Measurements from ENCODE around the gene FKBP14.

FKBP14 gene

DNA sequence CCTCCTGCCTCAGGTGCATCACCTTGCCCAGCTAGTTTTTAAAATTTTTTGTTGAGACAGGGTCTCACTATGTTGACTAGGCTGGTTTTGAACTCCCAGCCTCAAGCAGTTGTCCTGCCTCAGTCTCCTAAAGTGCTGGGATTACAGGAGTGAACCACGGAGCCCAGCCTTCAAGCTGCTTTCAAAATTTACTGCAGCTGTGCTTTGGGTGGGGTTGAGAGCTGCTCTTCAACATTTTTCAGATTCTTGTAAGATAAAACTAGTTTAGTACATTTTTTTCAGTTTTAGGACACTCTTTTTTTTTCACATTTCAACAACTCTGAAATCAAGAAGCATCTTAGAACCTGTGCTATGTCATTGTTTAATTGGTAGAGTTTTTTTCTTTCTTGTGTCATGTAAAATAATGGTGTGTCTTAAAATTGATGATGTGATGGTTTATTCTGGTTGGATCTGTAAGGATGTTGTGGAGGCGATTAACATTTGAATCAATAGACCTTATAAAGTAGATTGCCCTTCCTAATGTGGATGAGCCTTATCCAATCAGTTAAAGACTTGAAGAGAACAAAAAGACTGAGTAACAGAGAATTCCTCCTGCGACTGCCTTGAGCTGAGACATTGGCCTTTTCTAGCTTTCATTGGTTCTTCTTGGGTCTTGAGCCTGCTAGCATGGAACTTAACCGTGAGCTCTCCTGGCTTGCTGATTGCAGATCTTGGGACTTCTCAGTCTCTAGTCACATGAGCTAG lies 15.2 kb upstream of the FKBP14 start:
- H3F3A ChIP-seq (ENCODE audit: insufficient read depth) = no peaks in the 10 kb centered on the region
- no peak overlapping the region for H3K27ac ChIP-seq (ENCODE audit: low read depth, low read length)
- no peak overlapping the region for H3K4me3 ChIP-seq (ENCODE audit: insufficient read depth, low read length, poor library complexity, severe bottlenecking)
- no peak overlapping the region for H3K4me2 ChIP-seq (ENCODE audit: low read depth, low read length, poor library complexity, severe bottlenecking)
- H3K79me2 ChIP-seq (ENCODE audit: insufficient read depth, low read length) = no peaks in the 10 kb centered on the region
- H3K27me3 ChIP-seq (ENCODE audit: low read length) = no peaks in the 10 kb centered on the region
- no peak overlapping the region for H2AFZ ChIP-seq (ENCODE audit: low read depth, low read length, severe bottlenecking)
- H4K20me1 ChIP-seq (ENCODE audit: low read depth, low read length) = peaks cover 5% of the 10 kb centered on the region; the same call in 1 of the 2 replicates
- no peak for TF ChIP-seq EZH2phosphoT487 (conservative IDR thresholded peaks at IDR 0.05; ENCODE audit: low read length)
- TF ChIP-seq, protein P1, sequence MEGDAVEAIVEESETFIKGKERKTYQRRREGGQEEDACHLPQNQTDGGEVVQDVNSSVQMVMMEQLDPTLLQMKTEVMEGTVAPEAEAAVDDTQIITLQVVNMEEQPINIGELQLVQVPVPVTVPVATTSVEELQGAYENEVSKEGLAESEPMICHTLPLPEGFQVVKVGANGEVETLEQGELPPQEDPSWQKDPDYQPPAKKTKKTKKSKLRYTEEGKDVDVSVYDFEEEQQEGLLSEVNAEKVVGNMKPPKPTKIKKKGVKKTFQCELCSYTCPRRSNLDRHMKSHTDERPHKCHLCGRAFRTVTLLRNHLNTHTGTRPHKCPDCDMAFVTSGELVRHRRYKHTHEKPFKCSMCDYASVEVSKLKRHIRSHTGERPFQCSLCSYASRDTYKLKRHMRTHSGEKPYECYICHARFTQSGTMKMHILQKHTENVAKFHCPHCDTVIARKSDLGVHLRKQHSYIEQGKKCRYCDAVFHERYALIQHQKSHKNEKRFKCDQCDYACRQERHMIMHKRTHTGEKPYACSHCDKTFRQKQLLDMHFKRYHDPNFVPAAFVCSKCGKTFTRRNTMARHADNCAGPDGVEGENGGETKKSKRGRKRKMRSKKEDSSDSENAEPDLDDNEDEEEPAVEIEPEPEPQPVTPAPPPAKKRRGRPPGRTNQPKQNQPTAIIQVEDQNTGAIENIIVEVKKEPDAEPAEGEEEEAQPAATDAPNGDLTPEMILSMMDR (IDR thresholded peaks at IDR 0.05; ENCODE audit: insufficient read depth, low read length, poor library complexity, severe bottlenecking) = no peak
- H3K9me3 ChIP-seq (ENCODE audit: insufficient read depth, low read length) = peaks cover 10% of the 10 kb centered on the region; the same call in 1 of the 2 replicates
- H3K9me2 ChIP-seq (replicated peaks; ENCODE audit: insufficient read depth, low read length) = no peaks in the 10 kb centered on the region
- no peaks in the 10 kb centered on the region for H3K36me3 ChIP-seq (ENCODE audit: low read length)
- H3K9ac ChIP-seq (ENCODE audit: low read length) = no peak overlapping the region

DNA sequence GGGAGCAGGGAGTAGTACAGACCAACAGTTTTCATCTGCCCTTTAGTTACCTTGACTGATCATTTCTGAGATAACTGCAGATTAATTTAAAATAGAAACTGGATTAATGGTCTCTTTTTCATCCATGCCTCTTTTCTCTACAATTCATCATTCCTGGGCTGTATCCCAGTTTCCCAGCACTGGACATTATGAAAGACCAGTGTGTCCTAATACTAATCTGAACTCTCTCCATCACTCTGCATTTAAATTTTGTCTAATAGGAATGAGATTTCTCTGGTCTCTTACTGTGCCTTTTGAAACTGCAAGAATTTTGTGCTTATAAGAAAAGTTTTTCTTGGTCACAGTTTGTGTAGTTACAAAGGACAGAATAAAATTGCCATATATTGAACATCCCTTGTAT lies 14.4 kb upstream of the FKBP14 start:
- Histone ChIP-seq H3K79me2 (ENCODE audit: insufficient read depth, low read length) (no peaks in the 10 kb centered on the region), H3K9me3 (ENCODE audit: insufficient read depth, low read length) (peaks cover 10% of the 10 kb centered on the region; the same call in 1 of the 2 replicates), H3K9me2 (replicated peaks; ENCODE audit: insufficient read depth, low read length) (no peaks in the 10 kb centered on the region), H3K4me2 (ENCODE audit: low read depth, low read length, poor library complexity, severe bottlenecking) (no peak overlapping the region), H3K27me3 (ENCODE audit: low read length) (no peaks in the 10 kb centered on the region), H3F3A (ENCODE audit: insufficient read depth) (no peaks in the 10 kb centered on the region), H3K4me3 (ENCODE audit: insufficient read depth, low read length, poor library complexity, severe bottlenecking) (no peak overlapping the region), H2AFZ (ENCODE audit: low read depth, low read length, severe bottlenecking) (no peak overlapping the region), H3K27ac (ENCODE audit: low read depth, low read length) (no peak overlapping the region), H3K36me3 (ENCODE audit: low read length) (no peaks in the 10 kb centered on the region), H3K9ac (ENCODE audit: low read length) (no peak overlapping the region), H4K20me1 (ENCODE audit: low read depth, low read length) (peaks cover 5% of the 10 kb centered on the region; the same call in 1 of the 2 replicates)
- TF ChIP-seq EZH2phosphoT487 (conservative IDR thresholded peaks at IDR 0.05; ENCODE audit: low read length) = no peak
- TF ChIP-seq, protein P1 (IDR thresholded peaks at IDR 0.05; ENCODE audit: insufficient read depth, low read length, poor library complexity, severe bottlenecking) = no peak

DNA sequence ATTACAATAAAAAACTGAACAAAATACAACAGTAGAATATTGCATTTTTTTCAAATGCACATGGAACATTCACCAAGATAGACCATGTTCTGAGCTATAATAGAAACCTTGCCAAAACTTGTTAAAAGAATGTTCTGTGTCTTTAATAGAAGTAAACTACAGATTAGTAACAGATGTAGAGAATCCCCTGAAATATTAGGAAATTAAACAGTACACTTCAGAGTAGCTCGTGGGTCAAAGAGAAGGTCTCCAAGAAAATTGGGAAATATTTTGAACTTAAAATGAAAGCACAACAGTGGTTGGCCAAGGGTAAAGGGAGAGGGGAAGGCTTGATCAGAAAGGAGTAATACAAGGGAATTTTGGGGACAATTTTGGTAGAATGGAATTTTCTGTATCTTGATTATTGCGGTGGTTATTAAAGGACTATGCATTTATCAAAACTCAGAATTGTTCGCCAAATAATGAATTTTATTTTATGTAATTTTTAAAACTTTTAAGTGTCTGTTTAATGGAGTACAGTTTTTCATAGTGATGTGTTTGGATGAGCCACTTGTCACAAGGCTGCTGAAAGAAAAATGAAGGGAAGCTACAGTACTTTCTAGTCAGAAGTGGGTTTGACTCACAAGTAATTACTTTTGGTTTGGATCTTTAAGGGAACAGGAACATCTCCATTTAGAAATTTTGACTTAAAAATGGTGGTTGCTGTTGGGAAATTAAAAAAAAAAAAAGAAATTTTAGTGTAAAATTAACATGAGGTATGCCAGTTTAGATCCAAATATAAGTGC lies 11.9 kb upstream of the FKBP14 start:
- Histone ChIP-seq H3K27me3 (ENCODE audit: low read length) (no peaks in the 10 kb centered on the region), H3K27ac (ENCODE audit: low read depth, low read length) (no peak overlapping the region), H3K36me3 (ENCODE audit: low read length) (no peaks in the 10 kb centered on the region), H3K9ac (ENCODE audit: low read length) (no peak overlapping the region), H4K20me1 (ENCODE audit: low read depth, low read length) (peaks cover 5% of the 10 kb centered on the region; the same call in 1 of the 2 replicates), H3F3A (ENCODE audit: insufficient read depth) (no peaks in the 10 kb centered on the region), H3K79me2 (ENCODE audit: insufficient read depth, low read length) (no peaks in the 10 kb centered on the region), H3K9me2 (replicated peaks; ENCODE audit: insufficient read depth, low read length) (no peaks in the 10 kb centered on the region), H3K9me3 (ENCODE audit: insufficient read depth, low read length) (peaks cover 10% of the 10 kb centered on the region; the same call in 1 of the 2 replicates), H2AFZ (ENCODE audit: low read depth, low read length, severe bottlenecking) (no peak overlapping the region), H3K4me2 (ENCODE audit: low read depth, low read length, poor library complexity, severe bottlenecking) (no peak overlapping the region), H3K4me3 (ENCODE audit: insufficient read depth, low read length, poor library complexity, severe bottlenecking) (no peak overlapping the region)
- TF ChIP-seq, protein P1 (IDR thresholded peaks at IDR 0.05; ENCODE audit: insufficient read depth, low read length, poor library complexity, severe bottlenecking) = no peak
- no peak for TF ChIP-seq EZH2phosphoT487 (conservative IDR thresholded peaks at IDR 0.05; ENCODE audit: low read length)

Measured in SU-DHL-6 (cell line).